Osteoblast (primary cell): ENCODE data around the gene IFT80. TPM values are rescaled to one million over a fixed set of nuclear protein-coding genes. Genes with fewer than 3 reads are reported as not detected.

Experiments used
- DNase-seq: peaks from one replicate; pipeline ENCODE4 v3.0.0; 2011; ENCODE audit warnings: low spot score, mixed read lengths; ENCODE audit not compliant: insufficient read length; ENCODE audit errors: missing footprints
- H2AFZ ChIP-seq: 2 replicates; pipeline ENCODE4 v1.6.0; 2011; ENCODE audit warnings: mild to moderate bottlenecking, low read length
- H3K27ac ChIP-seq: 2 replicates; pipeline ENCODE4 v1.5.1; 2011; ENCODE audit warnings: mild to moderate bottlenecking, low read depth, low read length, moderate library complexity
- H3K27me3 ChIP-seq: 2 replicates; pipeline ENCODE4 v1.6.0; 2012; ENCODE audit warnings: mild to moderate bottlenecking, control low read depth, inconsistent platforms, low read length, moderate library complexity; ENCODE audit not compliant: insufficient read depth
- H3K36me3 ChIP-seq: 2 replicates; pipeline ENCODE4 v1.5.1; 2011; ENCODE audit warnings: mild to moderate bottlenecking, low read length, control low read depth, moderate library complexity; ENCODE audit not compliant: insufficient read depth
- H3K4me1 ChIP-seq: 2 replicates; pipeline ENCODE4 v1.5.1; 2011; ENCODE audit warnings: mild to moderate bottlenecking, low read length, control low read depth, moderate library complexity; ENCODE audit not compliant: insufficient read depth
- H3K4me2 ChIP-seq: 2 replicates; pipeline ENCODE4 v1.6.0; 2011; ENCODE audit warnings: mild to moderate bottlenecking, low read length; ENCODE audit not compliant: insufficient read depth
- H3K4me3 ChIP-seq: fragments of 200-600 bp; sonication (generic); 3 replicates; pipeline ENCODE4 v1.5.1; 2012; ENCODE audit warnings: mild to moderate bottlenecking, low read length, inconsistent platforms; ENCODE audit not compliant: insufficient read depth
- H3K79me2 ChIP-seq: 2 replicates; pipeline ENCODE4 v1.6.0; 2012; ENCODE audit warnings: mild to moderate bottlenecking, low read length, control low read depth, inconsistent platforms; ENCODE audit not compliant: insufficient read depth
- H3K9me3 ChIP-seq: 2 replicates; pipeline ENCODE4 v1.5.1; 2011; ENCODE audit warnings: low read depth, low read length, control low read depth
- H4K20me1 ChIP-seq: 2 replicates; pipeline ENCODE4 v1.6.0; 2012; ENCODE audit warnings: mild to moderate bottlenecking, low read length, control low read depth; ENCODE audit not compliant: insufficient read depth
- CTCF ChIP-seq: IDR thresholded peaks from 2 replicates; pipeline ENCODE4 v1.5.1; 2011; ENCODE audit warnings: mild to moderate bottlenecking, low read depth, low read length, moderate library complexity; ENCODE audit errors: extremely low read depth
- total RNA-seq: library from RNA; depleted of rRNA; stranded (reverse); fragments of >200 nt; gene quantifications from 2 replicates; pipeline ENCODE4 v1.2.3, GENCODE V29; 2012

The IFT80 gene
- total RNA-seq, 1 donor: 63.0 TPM

- peaks cover 92% of the 10 kb centered on the region for H3K79me2 ChIP-seq
- peaks cover 30% of the 10 kb centered on the region for H3K4me1 ChIP-seq
- no peak overlapping the region for H2AFZ ChIP-seq
- H3K9me3 ChIP-seq: no peaks in the 10 kb centered on the region
- no peak overlapping the region for H3K27ac ChIP-seq
- H3K27me3 ChIP-seq: no peaks in the 10 kb centered on the region
- peaks cover 16% of the 10 kb centered on the region for H3K36me3 ChIP-seq
- H4K20me1 ChIP-seq: peaks cover 4% of the 10 kb centered on the region
- peak; percentile 35 for DNase-seq
- TF ChIP-seq CTCF: no peak
- H3K4me2 ChIP-seq: no peak overlapping the region
- no peak overlapping the region for H3K4me3 ChIP-seq
Measured at GRCh38 chr3:160444411-160444810, 45.4 kb upstream of the IFT80 start.

GRCh38 chr3:160440687-160441086, 41.7 kb upstream of the IFT80 start:
- Histone ChIP-seq H4K20me1 (peaks cover 4% of the 10 kb centered on the region), H3K36me3 (peaks cover 34% of the 10 kb centered on the region), H3K4me1 (peaks cover 12% of the 10 kb centered on the region), H3K79me2 (peaks cover 90% of the 10 kb centered on the region), H3K27ac (peak overlapping the region; percentile 22), H3K9me3 (no peaks in the 10 kb centered on the region), H3K4me3 (no peak overlapping the region), H2AFZ (no peak overlapping the region), H3K4me2 (no peak overlapping the region), H3K27me3 (no peaks in the 10 kb centered on the region)
- no peak for DNase-seq
- TF ChIP-seq CTCF: no peak

GRCh38 chr3:160437083-160437455, 38.0 kb upstream of the IFT80 start:
- Histone ChIP-seq H3K79me2 (peaks cover 76% of the 10 kb centered on the region), H3K4me1 (peaks cover 20% of the 10 kb centered on the region)
- no peak for TF ChIP-seq CTCF

GRCh38 chr3:160435747-160436146, 36.7 kb upstream of the IFT80 start:
- Histone ChIP-seq H3K9me3 (no peaks in the 10 kb centered on the region), H3K4me1 (peaks cover 11% of the 10 kb centered on the region), H4K20me1 (no peaks in the 10 kb centered on the region), H3K27me3 (no peaks in the 10 kb centered on the region), H2AFZ (no peak overlapping the region), H3K4me3 (no peak overlapping the region), H3K4me2 (no peak overlapping the region), H3K79me2 (peaks cover 71% of the 10 kb centered on the region), H3K27ac (no peak overlapping the region), H3K36me3 (peaks cover 70% of the 10 kb centered on the region)
- DNase-seq: no peak
- TF ChIP-seq CTCF: no peak

More at GRCh38 chr3:160437083-160437455, 38.0 kb upstream of the IFT80 start:
- no peak for DNase-seq
- Histone ChIP-seq H2AFZ (no peak overlapping the region), H3K4me3 (no peak overlapping the region), H3K36me3 (peaks cover 60% of the 10 kb centered on the region), H3K9me3 (no peaks in the 10 kb centered on the region), H3K27ac (no peak overlapping the region), H3K4me2 (no peak overlapping the region), H3K27me3 (no peaks in the 10 kb centered on the region), H4K20me1 (peaks cover 4% of the 10 kb centered on the region)
